Measurements from ENCODE around the gene IFNA6. TPM values are rescaled to one million over a fixed set of nuclear protein-coding genes. Genes with fewer than 3 reads are reported as not detected.

IFNA6 gene
- total and polyA plus RNA-seq, 2 donors (not counting 3 experiments of a cell fraction or from before 2014, with no cell fraction given): not detected

DNA sequence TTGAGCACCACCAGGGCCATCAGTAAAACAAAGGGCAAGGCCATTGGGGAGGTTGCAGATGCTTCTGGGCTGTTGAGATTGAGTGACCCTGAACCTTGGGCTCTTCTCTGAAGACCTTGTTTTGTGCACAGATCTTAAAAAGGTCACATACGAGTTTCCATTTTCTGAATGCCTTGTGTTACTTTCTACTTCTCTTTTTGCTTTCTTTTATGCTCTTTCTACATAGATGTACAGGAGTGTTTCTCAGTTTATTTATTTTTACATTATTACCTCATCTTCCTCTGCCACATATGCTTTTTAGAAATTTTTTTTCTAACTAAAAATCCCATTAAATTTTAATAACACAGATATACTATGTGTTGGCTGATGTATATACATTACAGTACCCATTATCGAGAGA lies 45.5 kb downstream of the IFNA6 start, which contains the start of gene IFNA5:
Gene IFNA5 (minus strand): TSS at position 101 of the 400 bp plus-strand sequence. CDS start 57 bp downstream, at position 44.
- DNase-seq (ENCODE audit: low read depth, low spot score) (no peak), FAIRE-seq (no peak)
- dilution Hi-C loops (cut with MboI; ENCODE audit: extremely low pct_ligation_motif_present, low sequenced_read_pairs) (no loop called here), intact Hi-C loops (cut with micrococcal nuclease) (no loop called here)
- no peaks in the 10 kb centered on the region for H4K20me1 ChIP-seq (replicated peaks; ENCODE audit: control insufficient read depth, extremely low read depth, insufficient read depth, low read length)
- no peak within 1 kb of the TSS for H2AFZ ChIP-seq (ENCODE audit: low read depth, low read length)
- H3K4me2 ChIP-seq (ENCODE audit: insufficient read depth, low read length): no peak within 1 kb of the TSS
- TF ChIP-seq JUN (IDR thresholded peaks at IDR 0.05; ENCODE audit: borderline replicate concordance, insufficient read depth, insufficient read length, low read depth): no peak
- no peak within 1 kb of the TSS for H3K9ac ChIP-seq (replicated peaks; ENCODE audit: extremely low read depth, insufficient read depth, low read length)
- H3K9me3 ChIP-seq (replicated peaks; ENCODE audit: control insufficient read depth, insufficient read depth, low read length): no peaks in the 10 kb centered on the region
- CTCF ChIA-PET: interaction anchor here (1.0 kb wide), 1 partner anchor 129 kb away, joined by 3 read pairs; no protein-coding TSS in a partner anchor
- H3K27me3 ChIP-seq (ENCODE audit: control insufficient read depth in 2 of 2, insufficient read depth in 2 of 2, low read length in 2 of 2): peaks cover 12 to 47% of the 10 kb centered on the region in 2 experiments
- H3K79me2 ChIP-seq (ENCODE audit: control insufficient read depth, insufficient read depth, low read length): no peaks in the 10 kb centered on the region
- no peak within 1 kb of the TSS for H3K4me3 ChIP-seq (replicated peaks in 1 of 3; ENCODE audit: insufficient read depth in 1 of 3, low read depth in 1 of 3, low read length in 3 of 3)
- H3K36me3 ChIP-seq (ENCODE audit: control insufficient read depth in 2 of 2, extremely low read depth in 1 of 2, insufficient read depth in 2 of 2, low read length in 2 of 2): no peaks in the 10 kb centered on the region
- POLR2A ChIA-PET: no interaction called here
- no peak within 1 kb of the TSS for H3K27ac ChIP-seq (ENCODE audit: insufficient read depth, low read depth, low read length)
- H3K4me1 ChIP-seq (ENCODE audit: control insufficient read depth, extremely low read depth, insufficient read depth, low read length): no peaks in the 10 kb centered on the region
- H3K9me1 ChIP-seq (replicated peaks; ENCODE audit: control insufficient read depth, extremely low read depth, insufficient read depth, low read length): no peaks in the 10 kb centered on the region
- BruUV-seq (replicated peaks): no TSS peak

Other genes starting within 250 kb of the IFNA6 start
- not detected in 2 replicates for gene IFNW1, start 209.1 kb downstream of the IFNA6 start, total RNA-seq
- not detected in 2 replicates for gene IFNW1, start 209.1 kb downstream of the IFNA6 start, polyA plus RNA-seq
- gene IFNA21, start 184.2 kb downstream of the IFNA6 start, total RNA-seq: not detected in 2 replicates
- gene IFNA21, start 184.2 kb downstream of the IFNA6 start, polyA plus RNA-seq: not detected in 2 replicates
- not detected in 2 replicates for gene IFNA4, start 163.3 kb downstream of the IFNA6 start, total RNA-seq
- gene IFNA4, start 163.3 kb downstream of the IFNA6 start, polyA plus RNA-seq: not detected in 2 replicates
- gene IFNA7, start 148.7 kb downstream of the IFNA6 start, total RNA-seq: not detected in 2 replicates
- not detected in 2 replicates for gene IFNA7, start 148.7 kb downstream of the IFNA6 start, polyA plus RNA-seq
- gene IFNA10, start 143.7 kb downstream of the IFNA6 start, total RNA-seq: not detected in 2 replicates
- gene IFNA10, start 143.7 kb downstream of the IFNA6 start, polyA plus RNA-seq: not detected in 2 replicates
- gene IFNA16, start 133.6 kb downstream of the IFNA6 start, total RNA-seq: not detected in 2 replicates
- not detected in 2 replicates for gene IFNA16, start 133.6 kb downstream of the IFNA6 start, polyA plus RNA-seq
- not detected in 2 replicates for gene IFNA17, start 122.7 kb downstream of the IFNA6 start, total RNA-seq
- not detected in 2 replicates for gene IFNA17, start 122.7 kb downstream of the IFNA6 start, polyA plus RNA-seq
- not detected in 2 replicates for gene IFNA14, start 110.9 kb downstream of the IFNA6 start, total RNA-seq
- gene IFNA14, start 110.9 kb downstream of the IFNA6 start, polyA plus RNA-seq: not detected in 2 replicates
- not detected in 2 replicates for gene IFNA5, start 45.6 kb downstream of the IFNA6 start, total RNA-seq
- gene IFNA5, start 45.6 kb downstream of the IFNA6 start, polyA plus RNA-seq: not detected in 2 replicates
- gene KLHL9, start 15.5 kb downstream of the IFNA6 start, total RNA-seq: 23.5 and 23.6 TPM in 2 replicates
- 7.4 and 8.0 TPM in 2 replicates for gene KLHL9, start 15.5 kb downstream of the IFNA6 start, polyA plus RNA-seq
- gene IFNA13, start 17.2 kb upstream of the IFNA6 start, total RNA-seq: not detected in 2 replicates
- not detected in 2 replicates for gene IFNA13, start 17.2 kb upstream of the IFNA6 start, polyA plus RNA-seq
- gene IFNA2, start 34.5 kb upstream of the IFNA6 start, total RNA-seq: not detected in 2 replicates
- not detected in 2 replicates for gene IFNA2, start 34.5 kb upstream of the IFNA6 start, polyA plus RNA-seq
- gene IFNA8, start 58.2 kb upstream of the IFNA6 start, total RNA-seq: not detected in 2 replicates
- not detected in 2 replicates for gene IFNA8, start 58.2 kb upstream of the IFNA6 start, polyA plus RNA-seq
- gene IFNA1, start 89.6 kb upstream of the IFNA6 start, total RNA-seq: not detected in 2 replicates
- gene IFNA1, start 89.6 kb upstream of the IFNA6 start, polyA plus RNA-seq: not detected in 2 replicates
- 1.4 and 1.8 TPM in 2 replicates for gene IFNE, start 131.4 kb upstream of the IFNA6 start, total RNA-seq
- 0.11 and 0.22 TPM in 2 replicates for gene IFNE, start 131.4 kb upstream of the IFNA6 start, polyA plus RNA-seq